ENCODE data around the gene CRB1. TPM values are rescaled to one million over a fixed set of nuclear protein-coding genes. Genes with fewer than 3 reads are reported as not detected.

CRB1 gene
- total RNA-seq, 3 donors from 2014 or later, result 0.51 TPM; not detected in 2

DNA sequence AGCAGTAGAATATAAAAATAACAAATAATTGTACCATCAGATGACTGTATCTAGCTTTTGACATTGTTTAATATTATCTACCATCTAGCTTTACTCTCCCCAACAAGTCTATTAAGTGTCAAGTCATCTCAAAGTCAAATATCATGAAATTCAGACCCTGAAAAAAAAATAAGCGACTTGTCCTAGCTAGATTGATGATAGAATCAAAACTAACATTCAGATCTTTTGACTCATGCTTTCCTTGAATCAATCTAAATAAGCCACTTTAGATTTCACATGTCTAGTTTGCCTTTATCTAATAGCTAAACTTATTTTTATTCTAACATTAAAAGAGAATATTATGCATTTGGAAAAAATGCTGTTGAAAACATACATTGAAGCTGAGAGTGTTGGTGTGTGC, 35.4 kb downstream of the CRB1 start:
- ATAC-seq, result no peak

DNA sequence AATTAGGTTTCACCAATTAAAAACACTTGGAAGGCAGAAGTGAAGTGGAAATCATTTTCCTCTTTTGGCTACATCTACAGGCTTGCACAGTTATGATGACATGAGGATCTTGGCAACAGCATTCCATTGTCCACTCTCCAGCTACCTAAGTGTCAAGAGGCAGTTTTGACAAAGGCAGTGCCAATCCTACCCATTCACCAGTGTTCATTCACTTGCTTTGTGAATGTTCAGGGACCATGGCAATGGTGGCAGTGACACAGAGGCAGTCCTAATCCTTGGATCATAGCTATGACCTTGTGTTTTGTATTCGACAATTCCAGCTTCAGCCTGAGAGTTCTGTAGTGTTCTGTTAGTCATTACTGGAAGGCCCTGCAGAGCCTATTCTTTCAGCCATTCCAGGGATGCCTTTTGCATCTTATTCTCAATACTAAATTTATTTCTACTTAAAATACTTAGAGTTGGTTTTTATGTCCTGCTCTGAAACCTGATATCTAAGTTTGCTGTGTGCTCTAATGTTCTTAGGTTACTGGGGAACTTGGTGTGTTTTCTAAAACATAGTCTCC, 36.7 kb downstream of the CRB1 start:
- DNase-seq, result no peak
- Histone ChIP-seq H3K4me3 (no peak overlapping the region), H3K9me3 (no peaks in the 10 kb centered on the region), H3K4me1 (ENCODE audit: low read depth) (no peaks in the 10 kb centered on the region), H3K36me3 (ENCODE audit: low read depth) (no peaks in the 10 kb centered on the region)
- ATAC-seq, result no peak
- intact Hi-C loops (cut with DNase I, micrococcal nuclease), result no loop called here
- TF ChIP-seq CTCF (IDR thresholded peaks at IDR 0.05), result no peak

More for the DNA sequence above, 35.4 kb downstream of the CRB1 start:
- Histone ChIP-seq H3K4me3 (no peak overlapping the region), H3K9me3 (no peaks in the 10 kb centered on the region), H3K36me3 (ENCODE audit: low read depth) (no peaks in the 10 kb centered on the region), H3K4me1 (ENCODE audit: low read depth) (no peaks in the 10 kb centered on the region)
- TF ChIP-seq CTCF (IDR thresholded peaks at IDR 0.05), result no peak
- intact Hi-C loops (cut with DNase I, micrococcal nuclease), result no loop called here
- no peak for DNase-seq

DNA sequence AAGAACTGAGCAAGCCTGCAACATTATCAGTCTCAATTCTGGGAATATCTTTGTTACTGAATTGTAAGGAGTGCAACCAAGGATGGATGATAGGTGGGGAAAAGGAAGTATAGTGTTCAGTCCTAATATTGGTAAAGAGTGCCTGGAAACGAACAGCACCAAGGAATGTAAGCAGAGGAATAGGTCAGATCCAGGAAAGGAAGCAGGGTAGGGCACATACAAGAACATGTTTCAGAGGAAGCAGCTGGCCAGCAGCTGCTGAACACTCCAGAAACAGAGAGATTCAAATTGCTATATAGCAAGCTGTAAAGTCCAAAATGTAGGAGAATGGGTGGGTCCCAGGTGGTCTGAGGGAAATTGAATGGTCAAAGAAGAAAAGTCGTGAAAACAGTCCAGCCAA, 37.9 kb downstream of the CRB1 start:
- intact Hi-C loops (cut with DNase I, micrococcal nuclease), result no loop called here
- Histone ChIP-seq H3K4me1 (ENCODE audit: low read depth) (no peaks in the 10 kb centered on the region), H3K9me3 (no peaks in the 10 kb centered on the region), H3K36me3 (ENCODE audit: low read depth) (no peaks in the 10 kb centered on the region), H3K4me3 (no peak overlapping the region)
- DNase-seq (no peak), ATAC-seq (no peak)
- TF ChIP-seq CTCF (IDR thresholded peaks at IDR 0.05), result no peak

DNA sequence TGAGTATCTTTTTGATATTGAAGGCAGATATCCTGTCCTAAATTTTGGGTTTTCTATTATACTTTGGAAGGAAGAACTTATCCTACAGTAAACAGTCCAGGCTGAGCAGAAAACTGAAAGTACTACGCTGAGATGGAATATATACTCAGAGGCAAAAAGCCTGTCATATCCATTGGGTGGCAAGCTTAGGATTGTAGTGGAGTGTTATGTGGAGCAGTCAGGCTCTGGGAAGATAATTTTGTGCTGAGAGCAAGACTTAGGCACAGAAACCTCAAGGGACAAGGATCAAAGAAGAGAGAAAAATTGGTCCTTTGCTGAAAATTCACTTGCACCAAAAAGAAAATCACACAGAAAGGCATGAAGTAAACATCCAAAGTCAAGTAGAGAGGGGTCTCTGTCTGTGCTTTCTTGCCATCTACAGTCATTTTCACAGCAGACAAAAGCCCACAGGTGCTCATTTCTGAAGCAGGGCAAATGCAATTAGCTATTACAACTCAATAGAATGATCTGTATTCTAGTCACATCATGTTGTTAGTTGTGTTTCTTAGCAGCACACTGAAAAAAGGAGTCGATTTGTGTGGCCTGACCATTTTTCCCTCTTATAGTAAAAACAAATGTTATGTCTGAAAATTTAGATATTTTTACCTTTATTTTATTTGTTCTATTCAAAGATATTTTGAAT, 38.5 kb downstream of the CRB1 start:
- Histone ChIP-seq H3K36me3 (ENCODE audit: low read depth) (no peaks in the 10 kb centered on the region), H3K4me3 (no peak overlapping the region), H3K4me1 (ENCODE audit: low read depth) (no peaks in the 10 kb centered on the region), H3K9me3 (no peaks in the 10 kb centered on the region)
- DNase-seq, result no peak
- intact Hi-C loops (cut with DNase I, micrococcal nuclease), result no loop called here
- ATAC-seq, result no peak
- no peak for TF ChIP-seq CTCF (IDR thresholded peaks at IDR 0.05)

DNA sequence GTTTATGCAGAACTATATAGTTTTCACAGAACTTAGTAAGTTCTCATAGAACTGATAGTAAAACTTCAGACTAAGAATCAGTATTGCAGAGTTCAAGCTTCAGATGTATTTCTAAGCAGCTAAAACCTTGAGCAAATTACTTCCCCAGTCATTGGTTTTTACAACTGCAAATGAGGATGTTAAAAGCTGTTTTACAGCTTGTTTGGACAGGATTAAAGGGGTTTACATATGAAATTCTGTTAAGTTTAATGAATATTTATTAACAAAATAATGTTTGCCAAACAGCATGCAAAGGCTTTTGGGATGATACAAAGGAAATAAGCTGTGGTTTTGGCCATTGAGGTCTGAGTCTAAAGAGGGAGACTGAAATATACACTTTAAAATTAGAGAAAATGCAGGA, 39.1 kb downstream of the CRB1 start:
- intact Hi-C loops (cut with DNase I, micrococcal nuclease), result no loop called here
- no peak overlapping the region for H3K4me3 ChIP-seq
- ATAC-seq, result no peak
- H3K36me3 ChIP-seq (ENCODE audit: low read depth), result no peaks in the 10 kb centered on the region
- no peak for TF ChIP-seq CTCF (IDR thresholded peaks at IDR 0.05)
- no peaks in the 10 kb centered on the region for H3K9me3 ChIP-seq
- no peak for DNase-seq
- no peaks in the 10 kb centered on the region for H3K4me1 ChIP-seq (ENCODE audit: low read depth)

Data from mucosa of descending colon (tissue), 3 donors.